NK-92 (cell line): ENCODE data around the gene AHDC1.
"Not testable (repeated sequence)": the region's sequence is repeated elsewhere in the genome, so short reads cannot be mapped to it uniquely, and the experiment has no call there.

ENCODE experiments used
- DNase-seq: peaks from one replicate; lab custom pipeline; 2025; ENCODE audit not compliant: unreplicated experiment; lab: John Stamatoyannopoulos, UW

Gene AHDC1

DNA sequence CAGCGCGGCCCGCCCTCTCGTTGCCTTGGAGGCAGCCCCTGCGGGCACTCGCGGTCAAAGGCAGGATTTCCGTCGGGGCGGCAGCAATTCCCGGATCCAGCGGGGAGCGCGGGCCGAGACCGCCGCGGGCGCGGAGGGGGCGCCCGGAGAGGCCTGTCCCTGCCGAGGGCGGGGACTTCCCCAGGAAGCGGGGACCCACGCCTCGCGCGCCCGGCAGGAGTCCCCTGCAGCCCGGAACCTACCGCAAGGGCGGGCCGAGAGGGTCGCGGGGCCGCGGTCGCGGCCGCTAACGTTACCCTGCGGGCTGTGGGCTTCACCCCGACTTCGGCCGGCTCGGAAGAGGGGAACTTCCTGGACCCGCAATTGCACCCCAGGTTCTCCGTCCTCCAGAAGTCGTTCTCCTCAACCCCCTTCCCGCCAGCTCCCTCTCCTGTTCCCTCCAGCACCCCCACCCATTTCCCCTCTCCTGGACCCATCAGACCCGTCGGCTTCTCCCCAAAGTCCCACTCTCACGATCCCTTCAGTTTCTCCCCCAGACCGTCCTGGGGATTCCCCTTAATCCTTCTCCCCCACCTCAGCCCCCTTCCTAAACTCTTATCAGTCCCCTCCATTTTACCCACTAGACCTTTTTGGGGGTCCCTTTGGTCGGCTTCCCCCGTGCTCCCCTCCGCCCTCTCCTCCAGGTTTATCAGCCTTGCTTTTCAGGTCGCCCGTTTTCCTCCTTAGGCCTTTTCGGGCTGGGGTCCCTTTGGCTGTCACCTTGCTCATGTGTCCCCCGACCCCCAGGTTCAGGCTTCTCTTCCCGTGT is 30.4 kb upstream of the AHDC1 start:
- DNase-seq, result no peak

DNA sequence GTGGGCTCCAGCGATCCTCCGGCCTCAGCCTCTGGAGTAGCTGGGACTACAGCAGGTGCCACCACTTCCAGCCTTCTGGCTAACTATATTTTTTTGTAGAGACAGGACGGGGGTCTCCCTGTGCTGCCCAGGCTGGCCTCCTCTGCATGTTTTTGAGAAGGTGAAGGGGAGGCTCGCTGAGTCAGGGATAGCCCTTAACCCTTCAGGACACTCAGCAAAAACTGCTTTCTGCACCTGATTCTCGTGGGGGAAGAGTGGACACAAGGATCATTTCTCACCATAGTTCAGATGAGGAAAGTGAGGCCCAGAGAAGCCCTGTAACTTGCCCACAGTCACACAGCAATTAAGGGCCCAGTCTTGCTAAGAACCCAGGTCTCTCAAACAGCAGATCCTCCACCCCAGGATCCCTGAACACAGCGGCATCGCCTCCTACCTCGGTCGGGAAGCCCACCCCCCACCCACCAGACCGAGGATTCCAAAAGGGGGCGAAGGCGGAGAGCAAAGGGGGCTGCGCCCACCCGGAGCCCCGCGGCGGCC is 29.8 kb upstream of the AHDC1 start:
- no peak for DNase-seq

DNA sequence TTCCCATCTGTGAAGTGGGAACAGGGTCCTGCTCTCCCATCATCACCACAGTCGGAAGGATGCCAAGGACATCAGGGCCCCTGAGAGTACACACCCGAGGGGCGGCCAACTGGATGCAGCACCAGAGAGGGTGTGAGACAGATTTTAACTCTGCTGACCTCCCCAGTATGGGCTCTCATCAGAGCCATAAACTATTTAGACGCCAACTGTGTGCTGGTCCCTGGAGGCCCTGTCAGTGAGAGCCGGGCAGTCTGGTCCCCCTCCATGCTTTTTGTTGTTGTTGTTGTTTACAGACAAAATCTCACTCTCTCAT is 29.3 kb upstream of the AHDC1 start:
- DNase-seq, result no peak

DNA sequence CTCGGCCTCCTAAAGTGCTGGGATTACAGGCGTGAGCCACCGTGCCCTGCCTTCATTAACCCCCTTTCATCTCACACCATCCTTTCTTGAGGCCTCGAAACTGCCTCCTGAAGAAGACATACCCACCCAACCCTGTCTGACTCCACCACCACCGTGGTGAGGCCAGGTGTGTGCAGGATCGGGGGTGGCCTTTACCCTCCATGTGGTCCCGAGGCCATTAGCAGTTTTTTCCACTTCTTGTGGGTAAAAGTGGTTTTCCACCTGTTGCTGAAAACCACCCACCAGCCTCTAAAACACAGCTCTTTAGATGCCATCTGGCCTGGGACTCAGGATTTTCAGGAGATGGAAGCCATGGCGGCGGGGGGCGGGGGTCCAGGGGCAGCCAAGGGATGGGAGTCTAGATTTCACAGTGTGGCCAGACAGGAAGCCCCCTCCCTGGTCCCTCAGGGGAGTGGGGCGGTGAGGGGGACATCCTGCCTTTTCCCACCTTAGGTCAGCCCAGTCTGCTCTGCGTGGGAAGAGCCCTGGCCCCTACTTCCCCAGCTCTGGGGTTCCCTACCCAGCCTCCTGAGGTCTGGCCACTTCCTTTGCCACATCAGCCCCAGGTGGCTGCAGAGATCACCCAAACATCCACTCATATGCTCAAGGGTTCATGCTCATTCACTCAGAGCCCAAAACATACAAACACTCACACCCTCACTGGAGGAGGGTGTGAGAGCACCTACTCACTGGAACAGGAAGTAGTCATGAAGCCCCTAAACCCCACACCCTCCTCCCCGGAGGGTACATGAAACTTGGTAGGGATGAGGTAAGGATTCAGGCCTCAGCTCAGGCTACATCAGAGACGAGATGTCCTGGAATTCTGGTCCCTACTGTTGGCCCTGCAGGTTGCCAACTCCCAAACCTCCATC is 28.7 kb upstream of the AHDC1 start:
- no peak for DNase-seq

DNA sequence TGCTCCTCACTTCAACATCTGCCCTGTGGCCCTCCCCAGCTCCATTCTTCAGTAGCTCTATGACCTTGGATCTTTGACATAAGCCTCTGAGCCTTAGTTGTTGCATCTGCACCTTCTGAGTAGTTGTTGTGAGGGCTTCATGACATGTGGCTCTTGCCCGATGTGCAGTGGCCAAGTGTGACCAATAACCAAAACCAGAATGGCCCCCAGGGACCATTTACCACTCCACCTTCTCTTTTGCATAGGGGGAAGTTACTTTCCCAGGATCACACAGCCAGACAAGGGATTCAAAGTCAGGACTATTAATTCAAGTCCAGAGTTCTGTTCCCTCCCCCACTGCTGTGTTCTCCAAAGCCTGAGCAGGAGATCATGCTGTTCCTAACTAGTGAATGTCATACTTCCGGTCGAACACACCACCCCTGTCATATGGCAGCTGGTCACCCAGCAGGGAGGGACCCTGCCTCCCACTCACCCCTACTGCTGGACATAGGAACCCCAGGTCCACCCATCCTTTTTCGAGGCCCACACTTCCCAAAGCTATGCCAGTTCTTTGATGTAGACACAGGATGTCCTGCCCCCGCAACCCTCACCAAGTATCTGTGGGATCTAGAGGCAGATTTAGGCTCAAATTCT is 27.0 kb upstream of the AHDC1 start:
- DNase-seq, result no peak

DNA sequence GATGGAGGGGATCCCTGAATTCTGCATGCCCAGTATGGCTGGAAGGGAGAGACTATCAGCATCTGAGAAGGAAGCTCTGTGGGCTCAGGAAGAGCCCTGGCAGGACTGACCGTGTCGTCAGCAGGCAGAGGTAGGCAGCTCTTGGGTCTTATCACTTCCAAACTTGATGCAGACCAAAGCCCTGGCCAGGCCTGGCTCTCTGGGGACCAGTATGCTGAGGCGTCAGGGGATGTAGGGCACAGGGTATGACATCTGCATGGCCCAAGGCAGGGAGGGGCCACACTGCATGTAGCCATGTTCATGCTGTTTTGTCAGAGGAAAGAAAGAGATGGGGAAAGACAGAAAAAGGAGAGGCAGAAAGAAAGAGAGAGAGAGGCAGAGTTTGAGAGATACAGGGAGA is 24.8 kb upstream of the AHDC1 start:
- DNase-seq, result no peak

DNA sequence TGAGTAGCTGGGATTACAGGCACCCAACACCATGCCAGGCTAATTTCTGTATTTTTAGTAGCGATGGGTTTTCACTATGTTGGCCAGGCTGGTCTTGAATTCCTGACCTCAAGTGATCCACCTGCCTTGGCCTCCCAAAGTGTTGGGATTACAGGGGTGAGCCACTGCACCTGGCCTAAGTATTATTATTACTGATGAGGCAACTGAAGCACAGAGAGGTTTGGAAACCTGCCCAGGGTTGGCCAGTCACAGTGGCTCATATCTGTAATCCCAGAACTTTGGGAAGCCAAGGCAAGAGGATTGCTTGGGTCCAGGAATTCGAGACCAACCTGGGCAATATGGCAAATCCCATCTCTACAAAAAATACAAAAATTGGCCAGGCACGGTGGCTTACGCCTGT is 23.8 kb upstream of the AHDC1 start:
- DNase-seq, result not testable (repeated sequence)

DNA sequence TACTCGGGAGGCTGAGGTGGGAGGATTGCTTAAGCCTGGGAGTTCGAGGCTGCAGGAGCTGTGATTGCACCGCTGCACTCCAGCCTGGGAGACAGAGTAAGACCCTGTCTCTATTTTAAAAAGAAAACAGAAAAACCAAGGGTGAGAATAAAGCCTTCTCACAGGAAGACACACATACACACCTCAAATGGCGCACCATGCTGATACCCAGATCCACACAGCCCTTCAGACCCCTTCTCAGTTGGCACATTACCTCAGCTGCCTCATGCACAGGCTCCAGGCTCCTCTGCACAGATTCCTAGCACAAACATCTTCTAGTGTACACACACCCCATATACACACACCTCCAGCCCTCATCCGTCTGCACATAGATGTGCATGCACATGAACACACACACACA is 23.1 kb upstream of the AHDC1 start:
- no peak for DNase-seq

DNA sequence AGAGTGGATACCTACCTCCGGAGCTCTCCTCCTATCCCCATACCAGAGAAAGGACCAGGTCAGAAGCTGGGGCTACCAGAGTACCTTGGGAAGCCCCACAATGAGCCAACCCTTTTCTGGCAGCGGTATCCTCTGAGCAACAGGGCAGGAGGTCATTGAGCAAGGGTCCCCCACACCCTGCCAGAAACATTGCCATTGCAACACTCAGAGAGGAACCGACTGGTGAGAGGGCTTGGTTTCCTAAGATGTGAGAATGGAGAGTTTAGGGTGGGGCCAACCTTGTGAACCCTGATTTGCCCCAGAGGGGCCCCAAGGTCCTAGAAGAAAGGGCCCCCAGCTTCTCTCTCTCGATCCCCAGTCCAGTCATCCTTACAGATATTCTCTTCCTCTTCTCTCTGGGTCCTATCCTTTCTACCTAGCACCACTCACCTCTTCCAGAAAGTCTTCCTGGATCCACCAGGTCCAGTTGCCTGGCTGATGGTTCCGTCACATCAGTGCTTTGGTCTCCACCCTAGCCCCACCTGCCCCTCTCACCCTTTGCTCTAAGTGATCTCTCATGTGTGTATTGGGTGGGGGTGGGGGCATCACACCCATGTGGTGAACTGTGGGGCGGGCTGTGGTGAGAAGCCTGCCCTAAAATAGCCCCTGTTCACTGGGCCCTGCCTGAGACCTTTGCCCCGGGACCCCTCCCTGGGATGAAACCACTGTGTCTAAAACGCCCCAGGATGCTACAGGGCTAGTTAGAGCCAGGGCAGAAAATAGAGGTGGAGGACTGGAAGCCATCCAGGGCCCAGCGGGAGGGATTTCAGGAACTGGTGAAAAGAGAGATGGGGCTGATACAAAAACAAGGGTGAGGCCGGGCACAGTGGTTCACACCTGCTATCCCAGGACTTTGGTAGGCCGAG is 22.3 kb upstream of the AHDC1 start:
- DNase-seq, result no peak

DNA sequence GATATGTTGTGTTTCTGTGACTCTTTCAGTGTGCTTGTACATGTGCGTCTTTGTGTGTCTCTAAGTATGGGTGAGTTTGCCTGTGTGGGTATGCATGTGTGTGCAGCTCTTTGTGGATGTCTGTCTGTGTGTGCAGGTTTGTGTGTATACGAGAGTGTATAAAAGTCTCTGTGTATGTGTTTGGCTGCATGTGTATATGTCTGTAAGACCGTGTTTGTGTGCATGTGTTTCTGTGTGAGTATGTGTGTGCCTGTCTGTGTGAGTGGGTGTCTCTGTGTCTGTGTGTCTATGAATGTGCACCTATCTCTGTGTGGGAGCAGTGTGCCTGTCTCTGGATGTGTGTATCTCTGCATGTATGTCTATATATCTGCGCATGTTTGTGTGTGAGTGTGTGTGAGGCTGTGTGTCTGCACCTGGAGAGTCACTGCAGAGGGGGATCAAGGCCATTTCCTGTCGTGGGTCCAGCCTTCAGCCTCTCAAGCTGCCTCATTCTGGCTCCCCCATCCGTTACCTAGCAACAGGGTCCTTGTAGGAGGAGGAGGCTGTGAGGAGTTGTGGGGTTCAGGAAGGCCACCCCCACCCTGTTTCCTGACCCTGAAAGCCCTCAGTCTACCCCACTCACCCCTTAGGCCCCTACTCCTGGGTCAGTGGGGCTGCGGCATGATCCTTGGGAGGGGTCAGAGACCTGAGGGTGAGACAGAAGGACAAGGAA is 20.7 kb upstream of the AHDC1 start:
- no peak for DNase-seq

DNA sequence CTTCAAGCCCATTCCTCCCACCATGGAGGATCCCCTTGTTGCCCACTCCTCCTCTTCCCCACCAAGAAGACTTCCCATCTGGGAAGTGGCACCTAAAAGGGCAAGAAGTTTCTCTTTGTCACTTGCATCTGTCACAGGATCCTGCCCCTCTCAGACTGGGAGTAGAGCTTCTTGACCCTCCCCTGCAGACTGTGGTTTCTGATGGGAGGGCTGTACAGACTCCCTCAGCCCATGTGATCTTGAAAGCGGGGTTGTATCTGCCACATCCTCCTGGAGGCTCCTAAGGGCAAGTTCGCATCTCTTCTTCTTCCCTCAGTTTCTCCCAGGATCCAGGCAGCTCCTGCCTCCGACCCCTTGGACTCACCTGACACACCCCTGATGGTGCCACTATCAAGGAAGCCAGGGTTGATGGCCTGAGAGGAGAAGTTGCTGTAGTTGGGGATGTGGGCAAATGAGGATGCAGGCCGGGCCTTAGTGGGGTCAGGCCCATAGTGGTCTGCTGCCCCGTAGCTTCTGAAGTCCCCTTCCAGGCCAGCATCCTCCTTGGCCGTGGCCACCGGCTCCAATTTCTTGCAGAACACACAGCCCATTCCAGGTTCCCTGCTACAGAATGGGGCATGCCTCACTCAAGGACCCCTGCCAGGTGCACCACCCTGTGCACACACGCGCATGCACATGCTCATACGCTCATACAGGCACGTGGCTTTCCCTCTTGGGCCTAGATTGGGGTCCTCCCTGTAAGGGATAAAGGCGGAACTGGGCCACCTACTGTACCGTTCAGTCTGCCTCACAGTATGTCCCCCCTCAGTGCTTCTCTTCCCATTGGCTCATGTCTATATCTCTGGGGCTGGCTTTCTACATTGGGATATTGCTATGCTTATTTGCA is 19.6 kb upstream of the AHDC1 start:
- no peak for DNase-seq

DNA sequence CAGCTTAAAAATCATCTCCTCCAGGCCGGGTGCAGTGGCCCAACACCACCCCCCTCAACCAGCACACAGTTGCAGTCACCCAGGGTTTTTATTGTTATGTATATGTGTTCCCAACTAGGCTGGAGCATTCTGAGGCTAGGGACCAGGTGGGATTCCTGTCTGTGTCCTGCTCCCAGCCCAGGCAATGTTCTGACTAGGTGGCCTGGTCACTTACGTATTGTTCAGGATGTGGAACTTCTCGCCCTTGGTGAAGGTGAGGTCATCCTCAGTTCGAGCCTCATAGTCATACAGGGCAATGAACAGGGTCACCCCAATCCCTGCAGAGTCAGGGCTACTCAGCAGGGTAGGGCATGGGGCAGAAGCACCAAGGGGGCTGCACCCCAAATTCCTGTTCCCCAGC is 18.9 kb upstream of the AHDC1 start:
- no peak for DNase-seq

DNA sequence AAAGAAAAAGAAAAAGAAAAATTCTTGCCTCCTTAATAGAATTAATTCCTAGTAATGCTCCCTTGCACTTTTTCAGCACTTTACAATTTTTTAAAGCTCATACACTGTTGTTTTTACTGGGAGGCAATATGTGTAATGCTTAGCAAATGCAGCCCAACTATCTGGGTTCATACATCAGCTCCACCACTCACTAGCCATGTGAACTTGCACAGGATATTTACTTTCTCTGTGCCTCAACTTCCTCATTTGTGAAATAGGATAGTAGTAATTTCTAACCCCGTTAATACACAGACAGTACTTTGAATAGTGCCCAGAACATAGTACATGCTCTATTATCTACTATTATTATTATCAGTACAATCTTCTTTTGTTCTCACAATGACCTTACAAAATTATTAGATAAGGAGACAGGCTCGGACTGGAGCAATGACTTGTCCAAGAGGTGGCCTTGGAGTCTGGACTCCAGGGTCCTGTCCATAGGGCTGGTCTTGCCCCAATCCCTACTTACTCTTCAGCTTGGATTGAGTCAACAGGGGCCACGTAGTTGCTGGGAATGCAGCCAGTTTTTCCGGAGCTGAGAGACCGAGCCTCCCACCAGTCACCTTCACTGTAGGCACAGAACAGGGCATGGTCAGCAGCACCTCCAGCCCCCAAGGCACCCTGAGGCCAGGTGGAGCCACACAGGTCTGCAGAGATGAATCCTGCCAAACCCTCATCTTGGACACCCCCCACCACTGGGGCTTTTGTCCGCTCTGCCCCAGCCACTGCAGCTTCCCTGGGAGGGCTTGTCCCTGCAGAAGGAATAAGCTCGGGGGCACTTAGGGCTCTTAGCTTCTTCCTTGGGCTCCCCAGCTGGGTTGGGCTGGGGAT is 17.3 kb upstream of the AHDC1 start:
- DNase-seq, result no peak

DNA sequence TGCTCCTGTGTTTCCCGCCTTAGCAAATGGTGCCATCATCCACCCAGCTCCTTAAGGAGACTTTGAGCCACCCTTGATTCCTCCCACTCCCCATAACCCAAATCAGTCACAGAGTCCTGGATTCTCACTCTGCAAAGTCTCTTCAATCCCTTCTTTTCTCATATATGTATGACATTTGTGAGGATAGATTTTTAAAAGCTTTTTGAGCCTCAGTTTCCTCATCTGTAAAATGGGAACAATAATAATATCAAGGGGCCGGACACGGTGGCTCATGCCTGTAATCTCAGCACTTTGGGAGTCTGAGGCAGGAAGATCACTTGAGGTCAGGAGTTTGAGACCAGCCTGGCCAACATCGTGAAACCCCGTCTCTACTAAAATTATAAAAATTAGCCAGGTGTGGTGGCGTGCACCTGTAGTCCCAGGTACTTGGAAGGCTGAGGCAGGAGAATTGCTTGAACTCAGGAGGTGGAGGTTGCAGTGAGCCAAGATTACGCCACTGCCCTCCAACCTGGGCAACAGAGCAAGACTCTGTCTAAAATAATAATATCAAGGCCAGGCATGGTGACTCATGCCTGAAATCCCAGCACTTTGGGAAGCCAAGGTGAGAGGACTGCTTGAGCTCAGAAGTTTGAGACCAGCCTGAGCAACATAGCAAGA is 16.0 kb upstream of the AHDC1 start:
- not testable (repeated sequence) for DNase-seq

DNA sequence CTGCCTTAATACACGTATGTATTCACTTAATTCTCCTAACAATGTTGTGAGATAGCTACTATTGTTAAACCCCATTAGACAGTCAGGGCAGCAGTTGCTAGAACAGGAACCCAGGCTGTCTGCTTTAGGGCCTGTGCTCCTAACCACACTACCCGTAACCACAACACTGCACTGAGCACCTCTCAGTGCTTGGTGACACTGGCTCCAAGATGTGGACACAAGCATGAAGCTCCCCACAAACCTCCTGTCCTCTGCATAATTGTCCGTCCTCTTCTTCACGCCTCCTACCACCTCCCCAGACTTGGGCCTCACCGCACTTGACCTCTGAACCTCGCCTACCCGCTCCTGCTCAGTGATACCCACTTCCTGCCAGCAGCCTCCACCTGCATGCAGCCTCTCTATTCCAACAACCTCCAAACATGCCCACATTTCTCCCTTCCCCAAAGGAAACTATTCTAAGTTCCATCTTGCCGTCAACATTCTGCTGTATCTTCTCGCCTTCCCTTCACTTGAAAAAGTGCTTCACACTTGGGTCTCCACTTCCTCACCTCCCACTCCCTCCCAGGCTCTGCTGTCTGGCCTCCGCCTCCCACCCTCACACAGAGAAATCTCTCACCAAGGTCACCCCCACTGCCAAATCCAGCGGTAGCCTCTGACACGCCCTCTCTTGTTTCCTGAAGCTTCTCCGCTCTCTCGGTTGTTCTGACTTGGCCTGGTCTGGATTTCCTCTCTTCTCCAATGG is 14.6 kb upstream of the AHDC1 start:
- no peak for DNase-seq

DNA sequence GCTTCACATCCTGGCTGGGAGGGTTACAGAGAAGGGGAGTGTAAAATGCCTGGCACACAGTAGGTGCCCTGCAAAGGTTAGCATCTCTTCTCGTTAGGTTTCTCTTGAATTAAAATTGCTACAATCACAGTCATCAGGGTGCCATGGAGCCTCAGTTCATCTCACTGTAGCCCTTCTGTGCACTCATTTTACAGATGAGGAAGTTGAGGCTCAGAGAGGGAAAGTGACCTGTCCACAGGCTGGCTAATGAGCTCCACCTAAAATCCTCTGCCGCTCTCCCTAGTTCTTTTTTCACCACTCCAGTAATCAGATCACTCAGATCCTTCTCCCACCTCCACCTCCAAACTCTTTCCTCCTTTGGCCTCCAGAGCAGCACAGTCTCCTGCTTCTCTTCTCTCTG is 13.5 kb upstream of the AHDC1 start:
- DNase-seq, result no peak

DNA sequence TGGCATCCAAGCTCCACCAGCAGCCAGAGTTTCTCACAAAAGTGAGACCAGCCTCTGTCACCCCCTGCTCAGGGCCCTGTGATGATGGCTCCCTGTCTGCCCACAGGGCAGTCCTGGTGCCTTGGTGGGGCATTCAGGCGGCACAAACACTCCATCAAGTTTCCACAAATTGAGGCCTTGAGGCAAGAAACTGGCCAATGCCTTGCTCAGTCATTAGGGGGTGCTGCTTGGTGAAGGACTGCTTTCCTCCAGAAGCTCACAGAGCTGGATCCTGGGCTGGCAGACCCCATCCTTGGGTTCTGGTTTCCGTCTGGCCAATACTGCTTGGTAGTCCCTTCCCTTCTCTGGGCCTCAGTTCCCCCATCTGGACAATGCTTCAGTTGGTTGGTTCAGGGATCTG is 12.5 kb upstream of the AHDC1 start:
- no peak for DNase-seq
